Measurements from ENCODE around the gene COMMD8. TPM values are rescaled to one million over a fixed set of nuclear protein-coding genes. Genes with fewer than 3 reads are reported as not detected.
A peak's percentile ranks its signal among the peaks of the same experiment; 100 is the strongest.

Gene COMMD8
- total and polyA plus RNA-seq, 10 of the 15 experiments (the other 5 are each of a cell fraction or from before 2014, with no cell fraction given), result 27.6 to 156 (median 48.4) TPM

GRCh38 chr4:47463235-47463956 is at the start of gene COMMD8 (continued):
- TF ChIP-seq MLLT1 (IDR thresholded peaks at IDR 0.05) (no peak), FOS (IDR thresholded peaks at IDR 0.05; ENCODE audit: borderline replicate concordance, extremely low read depth, insufficient read length) (peak; percentile 65), TCF3 (IDR thresholded peaks at IDR 0.05; ENCODE audit: borderline replicate concordance, insufficient read depth, low read depth, low read length) (0 out of 2 replicates have a peak, but pooled peaks have one; percentile 20), REST (IDR thresholded peaks at IDR 0.05; ENCODE audit: low read depth, low read length) (0 out of 2 replicates have a peak, but pooled peaks have one; percentile 12), BHLHE40 (IDR thresholded peaks at IDR 0.05; ENCODE audit: borderline replicate concordance in 1 of 2, low read depth in 2 of 2, low read length in 1 of 2) (peak; percentile 81 to 97), YY1 (IDR thresholded peaks at IDR 0.05; ENCODE audit: low read depth, low read length) (peak; percentile 83), MTA3 (IDR thresholded peaks at IDR 0.05; ENCODE audit: borderline replicate concordance, low read length) (no peak), RFX5 (IDR thresholded peaks at IDR 0.05; ENCODE audit: low read depth, low read length) (no peak), NFYB (IDR thresholded peaks at IDR 0.05; ENCODE audit: insufficient read depth, low read depth, low read length) (peak; percentile 36; the same call in 1 of the 2 replicates), ATF7 (IDR thresholded peaks at IDR 0.05; ENCODE audit: low read depth) (no peak), STAT1 (conservative IDR thresholded peaks at IDR 0.05) (no peak; the same call in 1 of the 2 replicates), ZNF274 (IDR thresholded peaks at IDR 0.05; ENCODE audit: insufficient read depth, insufficient read length) (no peak)
- TF ChIP-seq, protein P1, sequence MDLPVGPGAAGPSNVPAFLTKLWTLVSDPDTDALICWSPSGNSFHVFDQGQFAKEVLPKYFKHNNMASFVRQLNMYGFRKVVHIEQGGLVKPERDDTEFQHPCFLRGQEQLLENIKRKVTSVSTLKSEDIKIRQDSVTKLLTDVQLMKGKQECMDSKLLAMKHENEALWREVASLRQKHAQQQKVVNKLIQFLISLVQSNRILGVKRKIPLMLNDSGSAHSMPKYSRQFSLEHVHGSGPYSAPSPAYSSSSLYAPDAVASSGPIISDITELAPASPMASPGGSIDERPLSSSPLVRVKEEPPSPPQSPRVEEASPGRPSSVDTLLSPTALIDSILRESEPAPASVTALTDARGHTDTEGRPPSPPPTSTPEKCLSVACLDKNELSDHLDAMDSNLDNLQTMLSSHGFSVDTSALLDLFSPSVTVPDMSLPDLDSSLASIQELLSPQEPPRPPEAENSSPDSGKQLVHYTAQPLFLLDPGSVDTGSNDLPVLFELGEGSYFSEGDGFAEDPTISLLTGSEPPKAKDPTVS (IDR thresholded peaks at IDR 0.05; ENCODE audit: low read depth, low read length), result no peak
- TF ChIP-seq, protein P2, sequence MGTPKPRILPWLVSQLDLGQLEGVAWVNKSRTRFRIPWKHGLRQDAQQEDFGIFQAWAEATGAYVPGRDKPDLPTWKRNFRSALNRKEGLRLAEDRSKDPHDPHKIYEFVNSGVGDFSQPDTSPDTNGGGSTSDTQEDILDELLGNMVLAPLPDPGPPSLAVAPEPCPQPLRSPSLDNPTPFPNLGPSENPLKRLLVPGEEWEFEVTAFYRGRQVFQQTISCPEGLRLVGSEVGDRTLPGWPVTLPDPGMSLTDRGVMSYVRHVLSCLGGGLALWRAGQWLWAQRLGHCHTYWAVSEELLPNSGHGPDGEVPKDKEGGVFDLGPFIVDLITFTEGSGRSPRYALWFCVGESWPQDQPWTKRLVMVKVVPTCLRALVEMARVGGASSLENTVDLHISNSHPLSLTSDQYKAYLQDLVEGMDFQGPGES (IDR thresholded peaks at IDR 0.05), result peak; percentile 56; the same call in 1 of the 2 replicates
- TF ChIP-seq, protein P3, sequence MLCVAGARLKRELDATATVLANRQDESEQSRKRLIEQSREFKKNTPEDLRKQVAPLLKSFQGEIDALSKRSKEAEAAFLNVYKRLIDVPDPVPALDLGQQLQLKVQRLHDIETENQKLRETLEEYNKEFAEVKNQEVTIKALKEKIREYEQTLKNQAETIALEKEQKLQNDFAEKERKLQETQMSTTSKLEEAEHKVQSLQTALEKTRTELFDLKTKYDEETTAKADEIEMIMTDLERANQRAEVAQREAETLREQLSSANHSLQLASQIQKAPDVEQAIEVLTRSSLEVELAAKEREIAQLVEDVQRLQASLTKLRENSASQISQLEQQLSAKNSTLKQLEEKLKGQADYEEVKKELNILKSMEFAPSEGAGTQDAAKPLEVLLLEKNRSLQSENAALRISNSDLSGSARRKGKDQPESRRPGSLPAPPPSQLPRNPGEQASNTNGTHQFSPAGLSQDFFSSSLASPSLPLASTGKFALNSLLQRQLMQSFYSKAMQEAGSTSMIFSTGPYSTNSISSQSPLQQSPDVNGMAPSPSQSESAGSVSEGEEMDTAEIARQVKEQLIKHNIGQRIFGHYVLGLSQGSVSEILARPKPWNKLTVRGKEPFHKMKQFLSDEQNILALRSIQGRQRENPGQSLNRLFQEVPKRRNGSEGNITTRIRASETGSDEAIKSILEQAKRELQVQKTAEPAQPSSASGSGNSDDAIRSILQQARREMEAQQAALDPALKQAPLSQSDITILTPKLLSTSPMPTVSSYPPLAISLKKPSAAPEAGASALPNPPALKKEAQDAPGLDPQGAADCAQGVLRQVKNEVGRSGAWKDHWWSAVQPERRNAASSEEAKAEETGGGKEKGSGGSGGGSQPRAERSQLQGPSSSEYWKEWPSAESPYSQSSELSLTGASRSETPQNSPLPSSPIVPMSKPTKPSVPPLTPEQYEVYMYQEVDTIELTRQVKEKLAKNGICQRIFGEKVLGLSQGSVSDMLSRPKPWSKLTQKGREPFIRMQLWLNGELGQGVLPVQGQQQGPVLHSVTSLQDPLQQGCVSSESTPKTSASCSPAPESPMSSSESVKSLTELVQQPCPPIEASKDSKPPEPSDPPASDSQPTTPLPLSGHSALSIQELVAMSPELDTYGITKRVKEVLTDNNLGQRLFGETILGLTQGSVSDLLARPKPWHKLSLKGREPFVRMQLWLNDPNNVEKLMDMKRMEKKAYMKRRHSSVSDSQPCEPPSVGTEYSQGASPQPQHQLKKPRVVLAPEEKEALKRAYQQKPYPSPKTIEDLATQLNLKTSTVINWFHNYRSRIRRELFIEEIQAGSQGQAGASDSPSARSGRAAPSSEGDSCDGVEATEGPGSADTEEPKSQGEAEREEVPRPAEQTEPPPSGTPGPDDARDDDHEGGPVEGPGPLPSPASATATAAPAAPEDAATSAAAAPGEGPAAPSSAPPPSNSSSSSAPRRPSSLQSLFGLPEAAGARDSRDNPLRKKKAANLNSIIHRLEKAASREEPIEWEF (IDR thresholded peaks at IDR 0.05; ENCODE audit: insufficient replicate concordance, low read depth, low read length), result no peak
